Stimulated activated effector memory CD8-positive, alpha-beta T cell treated with anti-CD3 and anti-CD28 coated beads, Interleukin-12 subunit alpha, Interleukin-12 subunit beta, amount 100 ng/mL, for 72 hours (primary cell): Measurements from ENCODE around the gene GFOD2.

Experiments used
- ATAC-seq: fragments of 150-1000 bp; cut with Tn5 transposase; 2 replicates; pipeline ENCODE4 v1.10.0; 2021
- DNase-seq, 2 donors: peaks; one replicate each; pipeline ENCODE4 v3.0.0; 2021 to 2022; ENCODE audit warnings: low spot score in 2 of 2
- H3K27ac Mint-ChIP-seq: one replicate; pipeline ENCODE4 v1.8.0; 2022; ENCODE audit warnings: mild to moderate bottlenecking, mixed read lengths
- H3K36me3 Mint-ChIP-seq: one replicate; pipeline ENCODE4 v1.8.0; 2022; ENCODE audit warnings: mild to moderate bottlenecking, mixed read lengths
- H3K4me1 Mint-ChIP-seq: one replicate; pipeline ENCODE4 v1.8.0; 2022; ENCODE audit warnings: mixed read lengths
- H3K4me3 Mint-ChIP-seq: one replicate; pipeline ENCODE4 v1.8.0; 2022; ENCODE audit warnings: mild to moderate bottlenecking, mixed read lengths
- H3K9me3 Mint-ChIP-seq: one replicate; pipeline ENCODE4 v1.8.0; 2022; ENCODE audit warnings: mixed read lengths

The GFOD2 gene

DNA sequence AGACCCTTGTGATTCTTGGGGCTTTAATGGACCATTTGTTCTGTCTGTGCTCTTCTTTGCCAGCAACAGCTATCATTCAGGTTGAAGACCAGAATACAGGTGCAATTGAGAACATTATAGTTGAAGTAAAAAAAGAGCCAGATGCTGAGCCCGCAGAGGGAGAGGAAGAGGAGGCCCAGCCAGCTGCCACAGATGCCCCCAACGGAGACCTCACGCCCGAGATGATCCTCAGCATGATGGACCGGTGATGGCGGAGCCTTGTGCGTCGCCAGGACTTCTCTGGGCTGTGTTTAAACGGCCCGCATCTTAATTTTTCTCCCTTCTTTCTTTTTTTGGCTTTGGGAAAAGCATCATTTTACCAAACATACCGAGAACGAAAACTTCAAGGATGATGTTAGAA lies 81.5 kb downstream of the GFOD2 start:
- no peaks in the 10 kb centered on the region for H3K9me3 Mint-ChIP-seq
- no peaks in the 10 kb centered on the region for H3K4me1 Mint-ChIP-seq
- no peak for DNase-seq
- ATAC-seq: no peak
- peaks cover 75% of the 10 kb centered on the region for H3K36me3 Mint-ChIP-seq
- no peak overlapping the region for H3K27ac Mint-ChIP-seq
- no peak overlapping the region for H3K4me3 Mint-ChIP-seq

GRCh38 chr16:67636713-67637112 lies 82.4 kb downstream of the GFOD2 start:
- DNase-seq (no peak), ATAC-seq (no peak)
- Mint-ChIP-seq H3K9me3 (no peaks in the 10 kb centered on the region), H3K27ac (peak overlapping the region; percentile 64), H3K4me1 (no peaks in the 10 kb centered on the region), H3K36me3 (peaks cover 84% of the 10 kb centered on the region), H3K4me3 (no peak overlapping the region)

GRCh38 chr16:67632415-67633172 lies 86.5 kb downstream of the GFOD2 start:
- no peak overlapping the region for H3K4me3 Mint-ChIP-seq
- peak overlapping the region; percentile 9 for H3K27ac Mint-ChIP-seq
- peaks cover 100% of the 10 kb centered on the region for H3K36me3 Mint-ChIP-seq
- ATAC-seq: no peak
- H3K4me1 Mint-ChIP-seq: no peaks in the 10 kb centered on the region
- DNase-seq: no peak
- H3K9me3 Mint-ChIP-seq: no peaks in the 10 kb centered on the region

DNA sequence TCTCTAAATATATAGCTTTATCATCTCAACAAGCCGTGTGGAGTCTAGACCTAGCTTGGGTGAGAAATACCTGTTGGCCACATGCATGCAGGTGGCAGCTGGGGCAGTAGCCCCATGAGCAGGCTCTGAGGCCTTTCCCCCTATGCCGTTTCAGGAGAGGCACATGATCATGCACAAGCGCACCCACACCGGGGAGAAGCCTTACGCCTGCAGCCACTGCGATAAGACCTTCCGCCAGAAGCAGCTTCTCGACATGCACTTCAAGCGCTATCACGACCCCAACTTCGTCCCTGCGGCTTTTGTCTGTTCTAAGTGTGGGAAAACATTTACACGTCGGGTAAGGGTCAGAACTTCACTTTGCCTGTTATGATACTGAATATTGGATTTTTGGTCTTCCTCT lies 90.9 kb downstream of the GFOD2 start:
- DNase-seq: no peak
- no peak for ATAC-seq
- H3K4me3 Mint-ChIP-seq: no peak overlapping the region
- H3K9me3 Mint-ChIP-seq: no peaks in the 10 kb centered on the region
- H3K36me3 Mint-ChIP-seq: peaks cover 100% of the 10 kb centered on the region
- no peak overlapping the region for H3K27ac Mint-ChIP-seq
- H3K4me1 Mint-ChIP-seq: no peaks in the 10 kb centered on the region
